AG04450 (cell line): ENCODE measurements around the gene MEIS2. TPM values are rescaled to one million over a fixed set of nuclear protein-coding genes. Genes with fewer than 3 reads are reported as not detected.

Experiments used
- CTCF ChIA-PET: fragments of 300-600, 350-600 bp; formaldehyde crosslinking; extraction: SDS; loops from one replicate; lab custom pipeline; 2022; ENCODE audit warnings: antibody characterized with exemption, inconsistent platforms; lab: Charles Lee
- POLR2A ChIA-PET: fragments of 350-600 bp; formaldehyde crosslinking; extraction: SDS; loops from one replicate; lab custom pipeline; 2021; ENCODE audit warnings: antibody characterized with exemption, inconsistent platforms; lab: Yijun Ruan, JAX
- DNase-seq: peaks from one replicate; pipeline ENCODE4 v3.0.0-alpha.2; 2011; ENCODE audit warnings: low read depth, low spot score
- H3K27ac ChIP-seq: one replicate; pipeline ENCODE4 v1.5.1; 2012; ENCODE audit warnings: low read depth, low read length, control low read depth
- H3K27me3 ChIP-seq: one replicate; pipeline ENCODE4 v1.6.0; 2012; ENCODE audit warnings: low read length; ENCODE audit not compliant: control insufficient read depth, insufficient read depth
- H3K4me3 ChIP-seq: 2 replicates; pipeline ENCODE4 v1.5.1; 2011; ENCODE audit warnings: mild to moderate bottlenecking, low read depth, low read length, control low read depth
- H3K9me3 ChIP-seq: 2 replicates; pipeline ENCODE4 v1.5.1; 2012; ENCODE audit warnings: low read length; ENCODE audit not compliant: control insufficient read depth, insufficient read depth
- polyA plus RNA-seq: library from polyadenylated mRNA; depleted of rRNA; stranded (reverse); fragments of >200 nt; gene quantifications from 2 replicates; pipeline ENCODE4 v1.2.3, GENCODE V29; 2011
- TF ChIP-seq, protein P1 (sequence below): IDR thresholded peaks from 2 replicates; pipeline ENCODE4 v1.5.1; 2011; ENCODE audit warnings: low read depth, low read length, control low read depth, inconsistent platforms

MEIS2 gene
- polyA plus RNA-seq, 1 experiment = 31.7 TPM

DNA sequence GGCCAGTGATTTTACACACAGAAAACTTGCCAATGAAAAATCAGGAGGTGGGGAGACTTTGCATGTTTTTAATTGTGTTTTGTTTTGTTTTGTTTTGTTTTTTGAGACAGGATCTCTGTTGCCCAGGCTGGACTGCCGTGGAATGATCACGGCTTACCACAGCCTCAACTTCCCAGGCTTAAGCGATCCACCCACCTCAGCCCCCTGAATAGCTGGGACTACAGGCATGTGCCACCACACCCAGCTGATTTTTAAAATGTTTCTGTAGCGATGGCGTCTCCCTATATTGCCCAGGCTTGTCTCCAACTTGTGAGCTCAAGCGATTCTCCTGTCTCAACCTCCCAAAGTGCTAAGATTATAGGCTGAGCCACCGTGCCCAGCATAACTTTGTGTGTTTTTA, 46.0 kb downstream of the MEIS2 start:
- no peak for DNase-seq
- Histone ChIP-seq H3K27ac (no peak overlapping the region), H3K9me3 (no peaks in the 10 kb centered on the region), H3K27me3 (no peaks in the 10 kb centered on the region), H3K4me3 (no peak overlapping the region)
- ChIA-PET CTCF (no interaction called here), POLR2A (no interaction called here)
- TF ChIP-seq, protein P1, sequence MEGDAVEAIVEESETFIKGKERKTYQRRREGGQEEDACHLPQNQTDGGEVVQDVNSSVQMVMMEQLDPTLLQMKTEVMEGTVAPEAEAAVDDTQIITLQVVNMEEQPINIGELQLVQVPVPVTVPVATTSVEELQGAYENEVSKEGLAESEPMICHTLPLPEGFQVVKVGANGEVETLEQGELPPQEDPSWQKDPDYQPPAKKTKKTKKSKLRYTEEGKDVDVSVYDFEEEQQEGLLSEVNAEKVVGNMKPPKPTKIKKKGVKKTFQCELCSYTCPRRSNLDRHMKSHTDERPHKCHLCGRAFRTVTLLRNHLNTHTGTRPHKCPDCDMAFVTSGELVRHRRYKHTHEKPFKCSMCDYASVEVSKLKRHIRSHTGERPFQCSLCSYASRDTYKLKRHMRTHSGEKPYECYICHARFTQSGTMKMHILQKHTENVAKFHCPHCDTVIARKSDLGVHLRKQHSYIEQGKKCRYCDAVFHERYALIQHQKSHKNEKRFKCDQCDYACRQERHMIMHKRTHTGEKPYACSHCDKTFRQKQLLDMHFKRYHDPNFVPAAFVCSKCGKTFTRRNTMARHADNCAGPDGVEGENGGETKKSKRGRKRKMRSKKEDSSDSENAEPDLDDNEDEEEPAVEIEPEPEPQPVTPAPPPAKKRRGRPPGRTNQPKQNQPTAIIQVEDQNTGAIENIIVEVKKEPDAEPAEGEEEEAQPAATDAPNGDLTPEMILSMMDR = no peak

GRCh38 chr15:37053166-37053565, 47.2 kb downstream of the MEIS2 start:
- TF ChIP-seq, protein P1 = no peak
- H3K4me3 ChIP-seq = no peak overlapping the region
- DNase-seq = no peak
- H3K27me3 ChIP-seq = no peaks in the 10 kb centered on the region
- H3K27ac ChIP-seq = no peak overlapping the region
- CTCF ChIA-PET = no interaction called here
- no peaks in the 10 kb centered on the region for H3K9me3 ChIP-seq
- POLR2A ChIA-PET = no interaction called here

DNA sequence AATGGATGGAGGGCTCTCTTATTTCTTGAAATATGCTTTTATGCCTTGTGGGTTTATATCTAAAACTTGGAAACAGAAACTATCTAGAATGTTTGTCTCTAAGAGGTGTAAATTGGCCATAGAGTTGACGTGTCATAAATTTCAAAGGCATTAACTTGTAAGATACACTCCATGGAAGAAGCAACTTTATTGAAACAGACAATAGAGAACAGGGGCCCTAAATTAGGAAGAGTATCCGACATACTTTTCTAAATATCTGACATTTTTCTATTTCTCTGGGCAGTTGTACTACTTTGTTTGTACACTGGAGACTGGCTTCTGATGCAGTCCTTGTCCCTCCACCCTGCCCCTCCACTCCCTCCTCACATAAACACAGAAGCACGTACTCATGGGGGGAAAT, 50.0 kb downstream of the MEIS2 start:
- H3K4me3 ChIP-seq = no peak overlapping the region
- TF ChIP-seq, protein P1 = no peak
- POLR2A ChIA-PET = no interaction called here
- H3K27ac ChIP-seq = no peak overlapping the region
- no peaks in the 10 kb centered on the region for H3K9me3 ChIP-seq
- no peaks in the 10 kb centered on the region for H3K27me3 ChIP-seq
- CTCF ChIA-PET = no interaction called here
- DNase-seq = no peak

GRCh38 chr15:37046876-37047614, 53.3 kb downstream of the MEIS2 start:
- Histone ChIP-seq H3K9me3 (no peaks in the 10 kb centered on the region), H3K27ac (no peak overlapping the region), H3K4me3 (no peak overlapping the region), H3K27me3 (no peaks in the 10 kb centered on the region)
- TF ChIP-seq, protein P1 = no peak
- CTCF ChIA-PET = no interaction called here
- DNase-seq = no peak
- POLR2A ChIA-PET = no interaction called here

DNA sequence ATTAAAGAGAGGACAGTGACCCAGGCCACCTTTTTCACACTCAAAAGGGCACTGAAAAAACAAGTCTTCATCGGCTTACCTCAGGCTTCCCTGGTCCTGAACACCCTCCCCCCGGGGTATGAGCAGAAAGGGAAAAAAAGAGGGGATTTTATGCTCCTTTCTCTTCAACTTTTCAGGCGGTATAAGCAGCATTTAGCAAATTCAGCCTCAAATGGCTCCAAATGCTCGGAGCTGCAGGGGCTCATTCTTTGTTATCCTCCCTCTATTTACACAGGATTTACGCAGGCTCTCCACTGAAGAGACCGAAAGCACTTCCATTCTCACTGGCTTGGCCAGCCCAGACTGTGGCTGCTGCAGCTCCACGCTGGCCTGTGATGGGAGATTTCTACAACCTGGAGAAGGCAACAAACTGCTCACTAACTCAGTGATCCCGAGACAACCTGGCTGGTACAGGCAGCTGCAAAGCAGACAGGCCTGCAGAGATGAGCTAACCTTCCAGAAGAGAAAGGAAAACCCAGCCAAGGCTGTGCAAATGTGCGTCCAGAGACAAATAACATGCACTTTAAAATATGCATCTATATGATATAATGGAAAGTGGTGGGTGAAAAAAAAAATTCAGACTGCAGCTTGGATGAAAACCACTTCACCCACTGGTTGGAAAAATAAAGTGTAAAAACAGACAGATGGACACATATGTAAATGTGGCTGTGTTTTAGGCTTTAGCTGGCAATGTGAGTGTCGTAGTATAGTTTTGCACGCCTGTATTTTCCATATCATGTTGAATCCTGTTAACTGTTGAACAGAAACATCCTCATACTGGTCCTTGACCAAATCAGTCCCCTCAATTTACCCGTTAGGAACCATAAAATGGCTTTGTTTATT, 54.2 kb downstream of the MEIS2 start:
- TF ChIP-seq, protein P1 = no peak
- H3K27me3 ChIP-seq = no peaks in the 10 kb centered on the region
- no peaks in the 10 kb centered on the region for H3K9me3 ChIP-seq
- no peak for DNase-seq
- H3K27ac ChIP-seq = no peak overlapping the region
- CTCF ChIA-PET = no interaction called here
- H3K4me3 ChIP-seq = no peak overlapping the region
- POLR2A ChIA-PET = no interaction called here
